CD14-positive monocyte (primary cell): ENCODE data around the gene SRCIN1. TPM values are rescaled to one million over a fixed set of nuclear protein-coding genes. Genes with fewer than 3 reads are reported as not detected.

Source experiments
- DNase-seq, 3 donors: peaks; one replicate each; pipeline ENCODE4 v3.0.0-alpha.2; 2011 to 2022
- H2AFZ ChIP-seq: 2 replicates; pipeline ENCODE4 v1.6.0; 2012; ENCODE audit warnings: mild to moderate bottlenecking, low read depth, low read length, inconsistent platforms; ENCODE audit not compliant: insufficient read depth, poor library complexity, severe bottlenecking
- H3K27ac ChIP-seq, 2 donors: 1 replicate in 1 of 2; 2 replicates in 1 of 2; pipeline ENCODE4 v1.5.1; 2012 to 2013; ENCODE audit warnings: low read length in 2 of 2, control low read depth in 1 of 2, inconsistent platforms in 1 of 2, low read depth in 1 of 2, mild to moderate bottlenecking in 1 of 2
- H3K27me3 ChIP-seq, 2 donors: one replicate each; pipeline versions ENCODE4 v1.6.0 to v1.6.1; 2011 to 2013; ENCODE audit warnings: low read length in 2 of 2; ENCODE audit not compliant: control insufficient read depth in 2 of 2, insufficient read depth in 2 of 2
- H3K36me3 ChIP-seq, 2 donors: replicated peaks in 1 of 2; 1 replicate in 1 of 2; 2 replicates in 1 of 2; pipeline versions ENCODE4 v1.5.1 to v1.6.1; 2012 to 2013; ENCODE audit warnings: low read length in 2 of 2, control low read depth in 1 of 2, inconsistent platforms in 1 of 2, mild to moderate bottlenecking in 1 of 2; ENCODE audit not compliant: insufficient read depth in 2 of 2, control insufficient read depth in 1 of 2
- H3K4me1 ChIP-seq, 2 donors: 1 replicate in 1 of 2; 2 replicates in 1 of 2; pipeline versions ENCODE4 v1.5.1 to v1.6.1; 2012 to 2013; ENCODE audit warnings: low read length in 2 of 2, control low read depth in 1 of 2, inconsistent platforms in 1 of 2, mild to moderate bottlenecking in 1 of 2, moderate library complexity in 1 of 2; ENCODE audit not compliant: insufficient read depth in 2 of 2, control insufficient read depth in 1 of 2
- H3K4me2 ChIP-seq: replicated peaks from 2 replicates; pipeline ENCODE3; 2012; ENCODE audit warnings: low read length, moderate library complexity, mild to moderate bottlenecking; ENCODE audit not compliant: poor library complexity, severe bottlenecking; ENCODE audit errors: extremely low read depth
- H3K4me3 ChIP-seq, 3 experiments: fragments of 200-600 bp in 1 of 3; sonication (generic) in 1 of 3; replicated peaks in 1 of 3; 1 replicate in 2 of 3; 2 replicates in 1 of 3; pipeline ENCODE4 v1.5.1; 2011 to 2013; ENCODE audit warnings: low read length in 3 of 3, mild to moderate bottlenecking in 3 of 3, control low read depth in 2 of 3, low read depth in 2 of 3, inconsistent platforms in 1 of 3, moderate library complexity in 1 of 3
- H3K79me2 ChIP-seq: 2 replicates; pipeline ENCODE4 v1.6.0; 2012; ENCODE audit warnings: mild to moderate bottlenecking, control low read depth, inconsistent platforms, low read length, moderate library complexity; ENCODE audit not compliant: insufficient read depth
- H3K9ac ChIP-seq: 2 replicates; pipeline ENCODE4 v1.6.0; 2017; ENCODE audit warnings: low read length, mild to moderate bottlenecking; ENCODE audit not compliant: insufficient read depth, poor library complexity, severe bottlenecking
- H3K9me3 ChIP-seq, 2 donors: replicated peaks in 1 of 2; 1 replicate in 1 of 2; 2 replicates in 1 of 2; pipeline versions ENCODE4 v1.5.1 to v1.6.1; 2012 to 2013; ENCODE audit warnings: low read length in 2 of 2, control low read depth in 1 of 2; ENCODE audit not compliant: control insufficient read depth in 1 of 2, insufficient read depth in 1 of 2
- H4K20me1 ChIP-seq: 2 replicates; pipeline ENCODE4 v1.6.0; 2012; ENCODE audit warnings: mild to moderate bottlenecking, low read length, control low read depth, moderate library complexity; ENCODE audit not compliant: insufficient read depth
- H3K27ac Mint-ChIP-seq, 7 donors: one replicate each; pipeline ENCODE4 v1.8.0; 2020; ENCODE audit warnings: mild to moderate bottlenecking in 7 of 7, mixed read lengths in 7 of 7, moderate library complexity in 6 of 7, inconsistent platforms in 2 of 7
- H3K27me3 Mint-ChIP-seq, 3 donors: one replicate each; pipeline ENCODE4 v1.8.0; 2021 to 2022; ENCODE audit warnings: low read depth in 3 of 3, mild to moderate bottlenecking in 3 of 3, mixed read lengths in 3 of 3, moderate library complexity in 3 of 3, inconsistent platforms in 1 of 3
- H3K36me3 Mint-ChIP-seq, 2 donors: one replicate each; pipeline ENCODE4 v1.8.0; 2020; ENCODE audit warnings: mixed read lengths in 2 of 2, inconsistent platforms in 1 of 2, mild to moderate bottlenecking in 1 of 2
- H3K4me1 Mint-ChIP-seq: one replicate; pipeline ENCODE4 v1.8.0; 2020; ENCODE audit warnings: mild to moderate bottlenecking, mixed read lengths
- H3K4me3 Mint-ChIP-seq, 2 donors: one replicate each; pipeline ENCODE4 v1.8.0; 2020; ENCODE audit warnings: mild to moderate bottlenecking in 2 of 2, mixed read lengths in 2 of 2, moderate library complexity in 1 of 2
- H3K9me3 Mint-ChIP-seq, 7 donors: one replicate each; pipeline ENCODE4 v1.8.0; 2020 to 2022; ENCODE audit warnings: mixed read lengths in 7 of 7, mild to moderate bottlenecking in 6 of 7, moderate library complexity in 6 of 7, inconsistent platforms in 2 of 7
- CTCF ChIP-seq: fragments of 200-600 bp; IDR thresholded peaks from one replicate; pipeline ENCODE4 v1.8.0; 2022; ENCODE audit warnings: antibody characterized with exemption, mild to moderate bottlenecking
- WGBS: methylation state at CpG from one replicate; pipeline ENCODE4 v1.1.5; 2013; ENCODE audit warnings: missing lambda C conversion rate; ENCODE audit not compliant: insufficient coverage; 5-methylcytosine and 5-hydroxymethylcytosine counted together
- intact Hi-C, 2 donors: fragments of 100-400 bp; cut with micrococcal nuclease; formaldehyde crosslinking; loops; one replicate each; pipeline versions ENCODE4 v1.15.0 to v1.15.1; 2023
- polyA plus RNA-seq, 3 donors: library from polyadenylated mRNA; depleted of rRNA in 1 of 3; unstranded in 2 of 3; stranded (reverse) in 1 of 3; fragments of 300-500 nt in 2 of 3; fragments of >200 nt in 1 of 3; fragmentation: Illumina TruSeq in 2 of 3; gene quantifications; 1 replicate in 2 of 3; 2 replicates in 1 of 3; pipeline ENCODE4 v1.2.3, GENCODE V29; 2012 to 2021

SRCIN1 gene
- polyA plus RNA-seq, 3 donors, result 0.01 TPM; not detected in 2

GRCh38 chr17:38598536-38598935 is 7.2 kb downstream of the SRCIN1 start:
- H3K27me3 Mint-ChIP-seq, result peaks cover 99 to 100% (median 100%) of the 10 kb centered on the region in 3 donors
- DNase-seq, result no peak
- H4K20me1 ChIP-seq, result peaks cover 11% of the 10 kb centered on the region
- intact Hi-C loops, result no loop called here
- no CpG with 5 or more reads among the region's 4 CpGs for WGBS
- peak overlapping the region in 1 of 7 donors; percentile 40 for H3K27ac Mint-ChIP-seq
- peak overlapping the region in 1 of 2 donors; percentile 41 for H3K4me3 Mint-ChIP-seq
- H3K9me3 ChIP-seq, result peaks cover 0 to 18% of the 10 kb centered on the region in 2 donors
- H3K4me2 ChIP-seq, result no peak overlapping the region
- H3K9me3 Mint-ChIP-seq, result peaks cover 0 to 24% (median 8%) of the 10 kb centered on the region in 7 donors
- no peak overlapping the region for H3K9ac ChIP-seq
- no peak overlapping the region for H3K4me3 ChIP-seq
- no peak for TF ChIP-seq CTCF
- H3K36me3 Mint-ChIP-seq, result no peaks in the 10 kb centered on the region
- no peaks in the 10 kb centered on the region for H3K4me1 ChIP-seq
- no peaks in the 10 kb centered on the region for H3K4me1 Mint-ChIP-seq
- no peaks in the 10 kb centered on the region for H3K79me2 ChIP-seq
- H3K27me3 ChIP-seq, result peaks cover 82 to 100% of the 10 kb centered on the region in 2 donors
- no peak overlapping the region for H3K27ac ChIP-seq
- no peak overlapping the region for H2AFZ ChIP-seq
- H3K36me3 ChIP-seq, result no peaks in the 10 kb centered on the region

- no CpG with 5 or more reads among the region's 1 CpG for WGBS
- H3K4me3 ChIP-seq, result no peak overlapping the region
- intact Hi-C loops, result no loop called here
- peaks cover 0 to 13% of the 10 kb centered on the region in 2 donors for H3K9me3 ChIP-seq
- no peaks in the 10 kb centered on the region for H3K79me2 ChIP-seq
- no peaks in the 10 kb centered on the region for H3K36me3 Mint-ChIP-seq
- no peak overlapping the region for H3K27ac ChIP-seq
- H3K36me3 ChIP-seq, result no peaks in the 10 kb centered on the region
- peak overlapping the region in 1 of 2 donors; percentile 60 for H3K4me3 Mint-ChIP-seq
- peaks cover 99 to 100% (median 100%) of the 10 kb centered on the region in 3 donors for H3K27me3 Mint-ChIP-seq
- peaks cover under 1 to 3% of the 10 kb centered on the region in 2 donors for H3K4me1 ChIP-seq
- no peak overlapping the region for H3K4me2 ChIP-seq
- no peak for DNase-seq
- TF ChIP-seq CTCF, result no peak
- no peak overlapping the region for H3K9ac ChIP-seq
- no peak overlapping the region for H2AFZ ChIP-seq
- peaks cover 6% of the 10 kb centered on the region for H3K4me1 Mint-ChIP-seq
- peaks cover 0 to 24% (median 9%) of the 10 kb centered on the region in 7 donors for H3K9me3 Mint-ChIP-seq
- H4K20me1 ChIP-seq, result peaks cover 13% of the 10 kb centered on the region
- peaks cover 83 to 100% of the 10 kb centered on the region in 2 donors for H3K27me3 ChIP-seq
- peak overlapping the region in 1 of 7 donors; percentile 61 for H3K27ac Mint-ChIP-seq
Observed at GRCh38 chr17:38597375-38597774, 8.4 kb downstream of the SRCIN1 start.
